Brain pericyte (primary cell): ENCODE measurements around the gene PLEKHG3.
"Not testable (repeated sequence)": the region's sequence is repeated elsewhere in the genome, so short reads cannot be mapped to it uniquely, and the experiment has no call there.

Experiments
- DNase-seq: peaks from one replicate; pipeline ENCODE4 v3.0.0-alpha.2; 2012; ENCODE audit warnings: low read depth, low spot score

Gene PLEKHG3

DNA sequence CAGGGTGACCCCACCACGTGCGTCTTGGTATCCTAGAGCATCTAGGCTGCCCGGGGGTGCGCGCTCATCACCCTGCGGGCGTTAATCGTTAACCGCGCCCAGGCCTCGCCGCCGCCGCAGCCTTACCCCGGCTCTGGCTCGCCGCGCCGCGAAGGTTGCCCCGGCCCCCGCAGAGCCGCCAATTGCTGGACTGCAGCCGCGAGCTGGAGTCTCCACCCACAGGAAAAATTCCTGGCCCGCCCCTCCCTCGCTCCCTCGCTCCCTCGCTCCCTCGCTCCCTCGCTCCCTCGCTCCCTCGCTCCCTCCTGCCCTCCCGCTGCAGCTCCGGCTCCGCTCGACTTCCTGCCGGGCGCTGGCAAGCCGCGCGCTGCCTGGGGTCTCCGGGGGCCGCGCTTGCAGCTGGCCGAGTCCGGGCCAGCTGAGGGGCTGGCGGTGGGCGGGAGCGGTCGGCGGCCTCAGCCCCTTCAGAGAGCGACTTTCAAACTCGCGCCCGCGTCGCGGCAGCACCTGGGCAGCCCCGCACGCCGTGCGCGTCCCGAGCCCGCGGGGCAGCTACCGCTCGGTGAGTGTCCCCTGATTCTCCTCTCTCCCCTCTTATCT, at the start of gene PLEKHG3:
Gene PLEKHG3 (plus strand): TSS at position 282 of the 600 bp plus-strand sequence. CDS start 23,208 bp downstream, outside the sequence.
- DNase-seq: no peak

DNA sequence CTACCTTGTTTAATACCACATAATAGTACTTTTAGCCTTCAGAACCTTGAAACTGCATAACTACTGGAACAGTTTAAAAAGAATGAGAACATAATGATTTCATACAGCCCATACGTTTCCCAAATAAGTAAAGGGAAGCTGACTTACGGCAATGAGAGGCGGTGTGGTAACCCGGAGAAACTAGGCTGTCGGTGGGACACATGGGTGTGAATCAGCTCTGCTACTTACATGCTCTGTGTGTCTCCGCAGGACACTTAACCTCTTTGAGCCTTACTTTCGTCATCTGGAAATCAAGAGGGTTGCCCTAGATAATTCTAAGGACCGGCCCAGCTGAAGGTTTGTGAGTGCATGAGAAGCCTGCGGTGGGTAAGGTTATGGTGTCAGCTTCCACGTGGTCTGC, 49.3 kb upstream of the PLEKHG3 start:
- peak; percentile 86 for DNase-seq

- DNase-seq: no peak
Observed at GRCh38 chr14:64656986-64657385, 47.2 kb upstream of the PLEKHG3 start.

GRCh38 chr14:64658201-64658600, 46.0 kb upstream of the PLEKHG3 start:
- no peak for DNase-seq

GRCh38 chr14:64658700-64659264, 45.4 kb upstream of the PLEKHG3 start:
- DNase-seq: not testable (repeated sequence)

- DNase-seq: no peak
Observed at GRCh38 chr14:64659366-64659765, 44.9 kb upstream of the PLEKHG3 start.

DNA sequence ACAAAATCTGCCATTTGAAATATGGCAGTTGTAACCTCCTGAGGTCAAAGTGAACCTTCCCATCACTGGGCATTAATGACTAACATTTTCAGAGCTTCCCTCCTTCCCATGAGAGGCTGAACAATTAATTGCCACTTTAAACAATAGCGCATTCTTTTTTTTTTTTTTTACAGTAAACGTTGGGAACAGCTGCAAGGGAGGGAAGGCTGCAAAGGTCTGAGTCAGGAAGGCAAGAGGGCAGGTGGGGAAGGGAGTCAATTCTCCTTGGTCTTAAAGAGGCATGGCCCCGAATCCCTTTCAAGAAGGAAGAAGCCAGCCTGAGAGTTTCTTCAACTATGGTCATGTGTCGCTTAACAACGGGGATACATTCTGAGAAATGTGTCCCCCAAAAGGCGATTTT, 41.0 kb upstream of the PLEKHG3 start:
- no peak for DNase-seq

DNA sequence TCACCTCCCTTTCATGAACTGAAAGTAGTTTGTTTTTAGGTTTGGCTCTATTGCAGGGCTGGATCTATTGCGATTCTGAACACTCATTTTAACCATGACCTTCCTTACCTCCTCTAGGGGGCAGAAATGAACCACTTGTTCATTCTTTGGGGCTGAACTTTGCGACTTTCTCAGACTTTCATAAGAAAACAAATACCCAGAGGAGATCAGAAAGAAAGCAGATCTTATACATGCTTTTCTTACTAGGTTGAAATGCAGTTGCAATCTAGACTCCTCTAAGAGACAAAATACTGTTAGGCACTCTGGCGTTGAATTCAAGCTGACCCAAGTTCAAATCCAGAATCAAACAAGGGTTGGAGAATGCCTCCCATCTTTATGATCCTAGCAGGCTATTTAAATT, 32.6 kb upstream of the PLEKHG3 start:
- DNase-seq: no peak

- DNase-seq: no peak
Observed at GRCh38 chr14:64673316-64673715, 30.9 kb upstream of the PLEKHG3 start.

DNA sequence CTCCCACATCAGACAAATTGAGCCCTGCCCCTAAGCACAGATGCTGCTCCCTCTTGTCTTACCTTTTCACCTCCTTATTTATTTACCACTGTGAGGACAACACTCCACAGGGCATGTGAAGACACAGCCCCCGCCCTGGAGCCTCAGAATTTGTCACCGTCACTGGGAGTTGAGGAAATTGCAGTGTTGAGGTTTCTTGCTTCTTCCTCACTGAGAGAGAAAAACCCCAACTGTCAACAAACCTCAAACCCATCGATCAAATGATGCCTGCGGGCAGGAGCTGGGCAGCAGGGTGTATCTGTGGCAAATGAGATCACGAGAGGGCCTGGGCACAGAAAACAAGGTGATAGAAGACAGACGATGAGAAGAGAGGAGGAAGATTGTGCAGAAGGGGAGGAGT, 30.5 kb upstream of the PLEKHG3 start:
- no peak for DNase-seq

DNA sequence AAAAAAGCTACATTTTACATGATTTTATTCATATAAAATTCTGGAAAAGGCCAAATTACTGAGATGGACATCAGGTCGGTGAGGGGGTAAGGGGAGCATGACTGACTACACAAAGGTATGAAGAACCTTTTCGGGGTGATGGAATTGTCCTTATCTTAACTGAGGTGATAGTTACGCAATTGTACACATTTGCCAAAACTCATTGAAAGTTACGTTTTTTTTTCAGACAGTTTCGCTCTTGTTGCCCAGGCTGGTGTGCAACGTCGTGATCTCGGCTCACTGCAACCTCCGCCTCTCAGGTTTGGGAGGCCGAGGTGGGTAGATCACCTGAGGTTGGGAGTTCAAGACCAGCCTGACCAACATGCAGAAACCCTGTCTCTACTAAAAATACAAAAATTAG, 29.4 kb upstream of the PLEKHG3 start:
- DNase-seq: no peak

- DNase-seq: no peak
Observed at GRCh38 chr14:64675312-64675711, 28.9 kb upstream of the PLEKHG3 start.

- DNase-seq: no peak
Observed at GRCh38 chr14:64676410-64677008, 27.7 kb upstream of the PLEKHG3 start.

GRCh38 chr14:64680013-64680713, 24.1 kb upstream of the PLEKHG3 start:
- DNase-seq: no peak

DNA sequence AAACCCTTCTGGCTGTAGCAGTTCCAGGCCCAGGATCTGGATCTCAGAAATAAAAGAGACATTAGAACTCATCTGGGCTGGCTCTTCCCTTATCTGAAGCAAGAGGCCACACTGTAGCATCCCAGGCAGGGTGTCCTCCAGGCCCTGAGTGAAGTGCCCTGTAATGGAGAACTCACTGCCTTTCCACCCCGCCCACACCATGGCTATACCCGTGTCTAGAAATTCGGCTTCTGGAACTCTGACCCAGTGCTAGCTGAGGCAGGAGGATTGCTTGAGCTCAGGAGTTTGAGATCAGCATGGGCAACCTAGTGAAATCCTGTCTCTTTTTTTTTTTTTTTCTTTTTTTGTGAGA, 23.5 kb upstream of the PLEKHG3 start:
- DNase-seq: no peak

DNA sequence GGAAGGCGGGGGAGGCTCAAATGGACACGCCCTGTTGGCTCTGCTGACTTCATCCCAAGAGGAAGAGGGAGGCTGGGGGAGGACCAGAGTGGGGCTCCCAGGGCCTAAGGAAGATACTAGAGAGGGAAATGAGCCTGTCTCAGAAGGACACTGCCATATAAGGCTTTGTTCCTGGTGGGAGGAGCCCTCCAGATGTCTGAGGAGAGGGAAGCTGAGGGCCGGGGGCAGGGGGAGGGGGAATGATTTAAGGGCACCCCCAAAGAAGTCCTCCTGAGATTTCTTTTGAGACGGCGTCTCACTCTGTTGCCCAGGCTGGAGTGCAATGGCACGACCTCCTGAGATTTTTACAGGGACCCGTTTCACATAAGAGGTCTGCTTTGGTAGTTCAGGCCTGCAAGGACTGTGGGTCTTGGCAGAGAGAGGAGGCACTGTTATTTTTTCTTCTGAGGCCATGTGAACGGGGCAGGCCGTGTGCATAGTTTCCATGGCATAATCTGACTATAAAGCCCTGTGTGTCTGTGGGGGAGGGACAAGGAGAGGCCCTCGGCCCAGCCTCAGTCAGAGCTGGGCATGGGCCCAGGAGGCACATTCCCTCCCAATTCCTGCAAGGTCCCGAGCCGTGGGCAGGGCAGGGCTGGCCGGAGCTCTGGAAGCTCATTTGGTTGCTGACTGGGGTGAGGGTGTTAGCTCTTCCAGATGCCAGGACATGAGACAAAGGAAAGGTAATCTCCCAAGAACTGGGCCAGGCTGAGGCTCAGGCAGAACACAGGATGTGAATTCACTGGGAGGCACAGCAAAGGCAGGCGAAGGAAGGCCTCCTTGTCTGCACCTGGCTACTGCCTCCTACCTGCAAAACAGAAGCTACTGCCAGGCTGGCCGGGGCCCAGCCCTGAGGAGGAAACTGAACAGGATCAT, 22.2 kb upstream of the PLEKHG3 start:
- DNase-seq: no peak

DNA sequence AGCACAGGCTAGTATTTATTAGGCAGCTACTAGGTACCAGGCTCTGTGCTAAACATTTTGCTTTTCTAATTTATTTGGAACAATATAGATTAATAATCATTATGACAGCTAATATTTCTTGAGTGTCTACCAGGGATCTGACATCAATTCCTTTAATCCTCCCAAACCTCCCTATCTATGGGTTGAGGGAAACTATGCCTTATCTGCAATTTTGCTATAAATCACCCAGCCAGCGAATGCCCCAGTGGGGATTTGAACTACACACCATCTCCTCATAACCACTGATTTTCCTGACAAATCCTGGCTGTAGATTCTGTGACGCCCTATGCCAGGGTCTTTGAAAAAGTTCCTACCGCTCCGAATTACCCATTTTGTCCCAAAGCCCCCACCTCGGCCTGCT, 21.4 kb upstream of the PLEKHG3 start:
- DNase-seq: no peak

- DNase-seq: no peak
Observed at GRCh38 chr14:64683264-64683663, 21.0 kb upstream of the PLEKHG3 start.

DNA sequence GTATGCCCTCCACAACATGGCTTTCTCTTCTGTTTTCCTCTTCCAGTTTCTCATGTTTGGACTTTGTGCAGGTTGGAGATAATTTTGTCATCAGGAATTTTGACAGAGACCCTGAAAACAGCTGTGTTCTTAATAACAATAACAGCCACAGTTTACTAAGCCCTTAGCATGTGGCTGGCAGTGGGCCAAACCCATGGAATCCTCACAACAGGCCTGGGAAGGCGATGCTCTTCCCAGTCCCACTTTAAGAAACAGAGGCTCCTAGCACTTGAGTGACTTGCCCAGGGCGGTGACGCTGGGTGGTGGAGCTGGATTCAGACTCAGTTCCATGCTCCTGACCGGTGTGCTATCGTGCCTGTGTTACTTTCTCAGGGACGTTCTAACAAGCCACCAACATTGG, 20.1 kb upstream of the PLEKHG3 start:
- DNase-seq: no peak

DNA sequence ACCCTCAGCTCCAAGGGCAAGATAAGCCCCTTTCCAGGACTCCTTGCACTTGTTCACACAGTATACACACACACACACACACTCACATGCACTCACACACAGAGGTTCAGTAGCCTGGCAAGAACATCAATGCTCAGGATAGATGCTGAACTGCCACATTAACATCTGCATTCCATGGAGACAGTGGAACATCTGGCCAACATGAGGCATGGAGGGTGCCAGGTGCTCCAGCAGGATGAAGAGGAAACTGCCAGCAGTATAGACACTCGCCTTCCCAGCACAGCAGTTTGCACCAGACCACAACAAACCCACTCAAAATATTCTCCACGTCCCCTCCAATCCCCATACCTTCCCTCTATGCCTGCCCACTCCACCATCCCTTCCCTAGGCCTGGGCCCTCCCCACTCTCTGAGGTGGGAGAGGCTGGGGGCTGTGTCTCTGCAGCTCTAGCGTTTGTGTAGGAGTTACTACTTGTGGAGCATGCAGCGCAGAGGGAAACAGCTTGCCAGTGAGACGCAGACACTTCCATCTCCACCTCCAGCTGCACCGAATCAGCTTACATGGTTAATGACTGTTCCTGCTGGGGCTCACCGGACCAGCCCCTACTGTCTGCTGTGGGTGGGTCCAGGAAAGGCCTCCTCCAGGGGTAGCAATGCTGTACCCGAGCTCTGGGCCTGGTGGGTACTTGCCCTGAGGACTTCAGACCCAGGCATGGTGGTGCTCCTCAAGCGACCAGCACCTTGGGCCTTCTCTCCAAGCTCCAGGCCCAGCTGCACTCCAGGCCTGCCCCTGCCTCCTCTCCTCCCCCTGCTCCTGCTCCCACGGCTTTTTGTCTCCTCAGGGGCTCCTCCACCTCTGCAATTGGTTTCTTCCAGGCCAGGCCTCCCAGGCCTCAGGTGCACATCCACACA, 18.6 kb upstream of the PLEKHG3 start:
- no peak for DNase-seq

- no peak for DNase-seq
Observed at GRCh38 chr14:64686282-64686615, 18.0 kb upstream of the PLEKHG3 start.
